Colonic mucosa (tissue), 4 donors: ENCODE measurements around the gene ISG20. TPM values are rescaled to one million over a fixed set of nuclear protein-coding genes. Genes with fewer than 3 reads are reported as not detected.

Experiments used
- DNase-seq: peaks from one replicate; pipeline ENCODE4 v3.0.0-alpha.2; 2020
- H3K27ac ChIP-seq: fragments of 200-600 bp; one replicate; pipeline ENCODE4 v1.8.0; 2021
- H3K27me3 ChIP-seq: fragments of 200-600 bp; one replicate; pipeline ENCODE4 v1.8.0; 2021
- H3K36me3 ChIP-seq: fragments of 200-600 bp; one replicate; pipeline ENCODE4 v1.8.0; 2021
- H3K4me1 ChIP-seq: fragments of 200-600 bp; one replicate; pipeline ENCODE4 v1.8.0; 2021; ENCODE audit warnings: mild to moderate bottlenecking
- H3K4me3 ChIP-seq: fragments of 200-600 bp; one replicate; pipeline ENCODE4 v1.8.0; 2021
- H3K9ac ChIP-seq, 2 donors: one replicate each; pipeline ENCODE4 v1.7.0; 2013; ENCODE audit warnings: control low read depth in 2 of 2, low read depth in 2 of 2, low read length in 2 of 2
- H3K9me3 ChIP-seq: fragments of 200-600 bp; one replicate; pipeline ENCODE4 v1.8.0; 2021
- CTCF ChIP-seq: fragments of 200-600 bp; IDR thresholded peaks from one replicate; pipeline ENCODE4 v1.8.0; 2022; ENCODE audit warnings: antibody characterized with exemption, mild to moderate bottlenecking
- intact Hi-C: fragments of 100-400 bp; cut with DNase I; formaldehyde crosslinking; loops from one replicate; pipeline ENCODE4 v1.14.1; 2022
- total RNA-seq, 2 donors: library from RNA; stranded (reverse); fragmentation: NEBNext Ultra II Directional in 1 of 2; extraction: Animal tissue kit (Norgen Biotek cat#: 25700) in 1 of 2; gene quantifications; one replicate each; pipeline ENCODE4 v1.2.1, GENCODE V29; 2021
- donor health status: healthy.
- donor health status: DM: no; HTN: no; CAD: no.
- donor health status: DM: no; HTN: no; CAD: no.

ISG20 gene
- total RNA-seq, 2 donors from 2014 or later, result 43.5 to 60.5 TPM

DNA sequence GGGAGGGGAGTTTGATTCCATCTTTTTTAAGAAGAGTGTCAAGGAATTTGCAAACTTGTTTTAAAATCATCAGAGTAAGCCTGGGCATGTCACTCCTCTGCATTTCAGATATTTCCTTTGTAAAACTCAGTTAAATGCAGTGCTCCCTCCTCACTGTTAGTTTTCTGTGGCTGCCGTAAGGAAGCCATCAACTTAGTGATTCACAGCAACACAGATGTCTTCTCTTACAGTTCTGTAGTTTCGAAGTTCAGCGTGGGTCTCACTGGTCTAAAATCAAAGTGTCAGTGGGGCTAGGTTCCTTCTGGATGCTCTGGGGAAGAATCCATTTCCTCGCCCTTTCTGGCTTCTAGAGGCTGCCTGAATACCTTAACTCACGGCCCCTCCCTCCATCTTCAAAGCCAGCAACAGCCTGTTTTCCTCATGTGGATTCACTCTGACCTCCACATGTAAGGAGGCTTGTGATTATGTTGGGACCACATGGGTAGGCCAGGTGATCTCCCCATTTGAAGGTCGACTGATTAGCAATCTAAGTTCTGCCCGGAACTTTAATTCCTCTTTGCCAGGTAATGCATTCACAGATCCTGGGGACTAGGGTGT is 12.4 kb downstream of the ISG20 start:
- Histone ChIP-seq H3K27ac (no peak overlapping the region), H3K4me3 (no peak overlapping the region), H3K4me1 (peaks cover 17% of the 10 kb centered on the region), H3K9ac (no peak overlapping the region), H3K36me3 (no peaks in the 10 kb centered on the region), H3K9me3 (no peaks in the 10 kb centered on the region), H3K27me3 (no peaks in the 10 kb centered on the region)
- DNase-seq, result peak; percentile 10
- intact Hi-C loops, result no loop called here
- no peak for TF ChIP-seq CTCF

GRCh38 chr15:88651971-88652370 is 13.2 kb downstream of the ISG20 start:
- Histone ChIP-seq H3K27ac (no peak overlapping the region), H3K4me1 (peaks cover 17% of the 10 kb centered on the region), H3K9ac (no peak overlapping the region), H3K36me3 (no peaks in the 10 kb centered on the region), H3K27me3 (no peaks in the 10 kb centered on the region), H3K4me3 (no peak overlapping the region), H3K9me3 (no peaks in the 10 kb centered on the region)
- TF ChIP-seq CTCF, result no peak
- intact Hi-C loops, result no loop called here
- peak; percentile 16 for DNase-seq

DNA sequence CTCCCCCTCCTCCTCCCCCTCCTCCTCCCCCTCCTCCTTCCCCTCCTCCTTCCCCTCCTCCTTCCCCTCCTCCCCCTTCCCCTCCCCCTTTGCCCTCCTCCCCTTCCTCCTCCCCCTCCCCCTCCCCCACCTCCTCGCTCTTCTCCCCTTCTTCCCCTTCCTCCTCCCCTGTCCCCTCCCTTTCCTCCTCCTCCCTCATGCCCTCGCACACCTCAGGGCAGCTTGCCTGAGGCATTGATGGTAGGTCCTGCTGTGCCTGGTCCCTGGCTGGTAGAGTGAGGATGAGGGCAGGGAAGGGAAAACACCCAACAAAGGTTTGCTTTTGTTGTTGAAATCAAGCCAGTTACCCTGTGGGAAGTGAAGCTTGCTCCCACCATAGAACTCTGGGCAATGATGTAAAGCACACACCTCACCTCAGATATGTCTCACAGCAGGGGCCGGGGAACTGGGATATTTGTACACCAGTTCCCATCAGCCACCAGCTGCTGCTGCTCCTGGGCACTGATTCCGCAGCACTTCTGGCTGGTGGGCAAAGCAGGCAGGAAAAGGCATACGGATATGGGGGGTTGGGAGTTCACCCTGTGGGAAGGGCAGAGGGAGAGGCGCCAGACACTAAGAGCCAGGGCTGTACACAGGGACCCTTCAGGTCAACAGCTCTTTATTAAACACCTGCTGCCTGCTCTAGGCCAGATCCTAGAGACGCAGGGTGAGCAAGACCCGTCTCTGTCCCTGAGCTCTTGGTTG is 13.8 kb downstream of the ISG20 start:
- H3K4me1 ChIP-seq, result peaks cover 17% of the 10 kb centered on the region

GRCh38 chr15:88653200-88654064 is 14.6 kb downstream of the ISG20 start:
- no peak for DNase-seq
- Histone ChIP-seq H3K27ac (no peak overlapping the region), H3K4me1 (peaks cover 9% of the 10 kb centered on the region), H3K9ac (no peak overlapping the region), H3K9me3 (no peaks in the 10 kb centered on the region), H3K36me3 (no peaks in the 10 kb centered on the region), H3K4me3 (no peak overlapping the region), H3K27me3 (no peaks in the 10 kb centered on the region)
- no peak for TF ChIP-seq CTCF
- intact Hi-C loops, result no loop called here

More for the DNA sequence above, 13.8 kb downstream of the ISG20 start:
- TF ChIP-seq CTCF, result no peak
- no peak overlapping the region for H3K4me3 ChIP-seq
- H3K9ac ChIP-seq, result no peak overlapping the region
- H3K36me3 ChIP-seq, result no peaks in the 10 kb centered on the region
- intact Hi-C loops, result no loop called here
- H3K27me3 ChIP-seq, result no peaks in the 10 kb centered on the region
- no peaks in the 10 kb centered on the region for H3K9me3 ChIP-seq
- no peak for DNase-seq
- no peak overlapping the region for H3K27ac ChIP-seq

DNA sequence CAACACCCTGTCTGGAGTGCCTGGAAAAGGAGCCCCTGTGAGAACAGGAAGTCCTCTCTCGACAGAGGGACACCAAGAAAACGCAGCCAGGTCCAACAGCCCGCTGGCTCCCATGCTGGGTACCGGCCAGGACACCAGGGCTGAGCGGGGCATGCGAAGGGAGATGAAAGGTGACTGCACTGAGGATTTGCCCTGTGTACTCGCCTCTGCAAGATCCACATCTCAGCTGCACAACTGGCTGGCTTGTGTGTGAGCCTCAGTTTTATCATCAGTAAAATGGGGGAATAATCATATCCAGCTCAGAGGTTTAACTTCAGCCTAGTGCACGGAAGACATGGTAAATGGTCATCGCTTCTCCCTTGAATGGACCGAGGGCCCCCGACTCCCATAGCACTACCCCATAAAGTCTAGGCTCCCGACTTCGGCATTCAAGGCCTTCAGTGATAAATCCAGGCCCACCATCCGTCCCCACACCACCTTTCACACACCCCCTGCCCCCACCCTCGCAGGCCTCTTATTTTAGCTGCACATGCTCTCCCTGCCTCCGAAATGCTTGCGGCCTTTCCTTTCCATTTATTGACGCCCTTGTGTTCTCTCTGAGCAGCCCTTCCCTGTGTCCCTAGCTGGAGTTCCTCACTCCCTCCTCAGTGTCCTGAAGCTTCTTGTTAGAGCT is 15.8 kb downstream of the ISG20 start:
- no peaks in the 10 kb centered on the region for H3K4me1 ChIP-seq
- H3K27ac ChIP-seq, result no peak overlapping the region
- TF ChIP-seq CTCF, result no peak
- no peaks in the 10 kb centered on the region for H3K9me3 ChIP-seq
- no peak for DNase-seq
- H3K4me3 ChIP-seq, result no peak overlapping the region
- no peaks in the 10 kb centered on the region for H3K36me3 ChIP-seq
- intact Hi-C loops, result loop anchor here (5.0 kb wide), 1 partner anchor 178 kb away; no protein-coding TSS in a partner anchor
- no peak overlapping the region for H3K9ac ChIP-seq
- no peaks in the 10 kb centered on the region for H3K27me3 ChIP-seq
